Measurements from ENCODE around the gene TBC1D17. TPM values are rescaled to one million over a fixed set of nuclear protein-coding genes. Genes with fewer than 3 reads are reported as not detected.

Gene TBC1D17
- total and polyA plus RNA-seq, 10 of the 15 experiments (the other 5 are each of a cell fraction or from before 2014, with no cell fraction given), result 0.42 to 20.4 (median 11.2) TPM

DNA sequence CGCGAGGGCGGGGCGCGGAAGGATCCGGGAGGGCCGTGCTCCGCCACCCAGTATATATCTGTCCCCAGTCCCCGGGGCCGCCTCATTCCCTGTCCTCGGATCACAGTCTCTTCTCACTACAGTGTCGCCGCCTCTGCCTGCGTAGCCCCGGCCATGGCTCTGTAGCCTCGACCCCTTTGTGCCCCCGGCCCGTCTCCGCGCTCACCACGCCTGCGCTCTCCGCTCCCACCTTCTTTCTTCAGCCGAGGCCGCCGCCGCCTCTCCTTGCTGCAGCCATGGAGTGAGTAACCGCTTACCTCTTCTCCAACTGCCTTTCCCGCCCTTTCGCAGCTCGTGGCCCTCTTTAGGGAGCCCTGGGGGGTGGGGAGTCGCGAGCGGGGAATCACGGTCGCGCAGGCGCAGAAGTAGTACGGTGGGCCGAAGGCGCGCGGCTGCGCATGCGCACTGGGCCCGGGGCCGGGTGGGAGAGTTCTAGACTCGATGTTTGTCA lies 51.7 kb downstream of the TBC1D17 start, which contains the start of the genes ATF5 and NUP62 (continued):
- TF ChIP-seq, protein P1, sequence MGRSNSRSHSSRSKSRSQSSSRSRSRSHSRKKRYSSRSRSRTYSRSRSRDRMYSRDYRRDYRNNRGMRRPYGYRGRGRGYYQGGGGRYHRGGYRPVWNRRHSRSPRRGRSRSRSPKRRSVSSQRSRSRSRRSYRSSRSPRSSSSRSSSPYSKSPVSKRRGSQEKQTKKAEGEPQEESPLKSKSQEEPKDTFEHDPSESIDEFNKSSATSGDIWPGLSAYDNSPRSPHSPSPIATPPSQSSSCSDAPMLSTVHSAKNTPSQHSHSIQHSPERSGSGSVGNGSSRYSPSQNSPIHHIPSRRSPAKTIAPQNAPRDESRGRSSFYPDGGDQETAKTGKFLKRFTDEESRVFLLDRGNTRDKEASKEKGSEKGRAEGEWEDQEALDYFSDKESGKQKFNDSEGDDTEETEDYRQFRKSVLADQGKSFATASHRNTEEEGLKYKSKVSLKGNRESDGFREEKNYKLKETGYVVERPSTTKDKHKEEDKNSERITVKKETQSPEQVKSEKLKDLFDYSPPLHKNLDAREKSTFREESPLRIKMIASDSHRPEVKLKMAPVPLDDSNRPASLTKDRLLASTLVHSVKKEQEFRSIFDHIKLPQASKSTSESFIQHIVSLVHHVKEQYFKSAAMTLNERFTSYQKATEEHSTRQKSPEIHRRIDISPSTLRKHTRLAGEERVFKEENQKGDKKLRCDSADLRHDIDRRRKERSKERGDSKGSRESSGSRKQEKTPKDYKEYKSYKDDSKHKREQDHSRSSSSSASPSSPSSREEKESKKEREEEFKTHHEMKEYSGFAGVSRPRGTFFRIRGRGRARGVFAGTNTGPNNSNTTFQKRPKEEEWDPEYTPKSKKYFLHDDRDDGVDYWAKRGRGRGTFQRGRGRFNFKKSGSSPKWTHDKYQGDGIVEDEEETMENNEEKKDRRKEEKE (IDR thresholded peaks at IDR 0.05), result peak; percentile 17; the same call in 1 of the 2 replicates
- TF ChIP-seq, protein P2, sequence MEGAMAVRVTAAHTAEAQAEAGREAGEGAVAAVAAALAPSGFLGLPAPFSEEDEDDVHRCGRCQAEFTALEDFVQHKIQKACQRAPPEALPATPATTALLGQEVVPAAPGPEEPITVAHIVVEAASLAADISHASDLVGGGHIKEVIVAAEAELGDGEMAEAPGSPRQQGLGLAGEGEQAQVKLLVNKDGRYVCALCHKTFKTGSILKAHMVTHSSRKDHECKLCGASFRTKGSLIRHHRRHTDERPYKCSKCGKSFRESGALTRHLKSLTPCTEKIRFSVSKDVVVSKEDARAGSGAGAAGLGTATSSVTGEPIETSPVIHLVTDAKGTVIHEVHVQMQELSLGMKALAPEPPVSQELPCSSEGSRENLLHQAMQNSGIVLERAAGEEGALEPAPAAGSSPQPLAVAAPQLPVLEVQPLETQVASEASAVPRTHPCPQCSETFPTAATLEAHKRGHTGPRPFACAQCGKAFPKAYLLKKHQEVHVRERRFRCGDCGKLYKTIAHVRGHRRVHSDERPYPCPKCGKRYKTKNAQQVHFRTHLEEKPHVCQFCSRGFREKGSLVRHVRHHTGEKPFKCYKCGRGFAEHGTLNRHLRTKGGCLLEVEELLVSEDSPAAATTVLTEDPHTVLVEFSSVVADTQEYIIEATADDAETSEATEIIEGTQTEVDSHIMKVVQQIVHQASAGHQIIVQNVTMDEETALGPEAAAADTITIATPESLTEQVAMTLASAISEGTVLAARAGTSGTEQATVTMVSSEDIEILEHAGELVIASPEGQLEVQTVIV (IDR thresholded peaks at IDR 0.05; ENCODE audit: borderline replicate concordance, partially characterized antibody), result no peak
- peak; percentile 96 for TF ChIP-seq PML (IDR thresholded peaks at IDR 0.05; ENCODE audit: low read length)
- peak; percentile 32; the same call in 1 of the 2 replicates for TF ChIP-seq BMI1 (IDR thresholded peaks at IDR 0.05; ENCODE audit: borderline replicate concordance)
- TF ChIP-seq, protein P3, sequence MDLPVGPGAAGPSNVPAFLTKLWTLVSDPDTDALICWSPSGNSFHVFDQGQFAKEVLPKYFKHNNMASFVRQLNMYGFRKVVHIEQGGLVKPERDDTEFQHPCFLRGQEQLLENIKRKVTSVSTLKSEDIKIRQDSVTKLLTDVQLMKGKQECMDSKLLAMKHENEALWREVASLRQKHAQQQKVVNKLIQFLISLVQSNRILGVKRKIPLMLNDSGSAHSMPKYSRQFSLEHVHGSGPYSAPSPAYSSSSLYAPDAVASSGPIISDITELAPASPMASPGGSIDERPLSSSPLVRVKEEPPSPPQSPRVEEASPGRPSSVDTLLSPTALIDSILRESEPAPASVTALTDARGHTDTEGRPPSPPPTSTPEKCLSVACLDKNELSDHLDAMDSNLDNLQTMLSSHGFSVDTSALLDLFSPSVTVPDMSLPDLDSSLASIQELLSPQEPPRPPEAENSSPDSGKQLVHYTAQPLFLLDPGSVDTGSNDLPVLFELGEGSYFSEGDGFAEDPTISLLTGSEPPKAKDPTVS (IDR thresholded peaks at IDR 0.05; ENCODE audit: low read depth, low read length), result no peak
- peak; percentile 77 for TF ChIP-seq EED (IDR thresholded peaks at IDR 0.05; ENCODE audit: low read depth)
- TF ChIP-seq KLF5 (IDR thresholded peaks at IDR 0.05; ENCODE audit: partially characterized antibody), result peak; percentile 68
- peak; percentile 45; the same call in 1 of the 2 replicates for TF ChIP-seq IRF4 (IDR thresholded peaks at IDR 0.05; ENCODE audit: low read depth, low read length)
- no peak for TF ChIP-seq BCL11A (IDR thresholded peaks at IDR 0.05; ENCODE audit: low read depth, low read length)
- TF ChIP-seq, protein P4, sequence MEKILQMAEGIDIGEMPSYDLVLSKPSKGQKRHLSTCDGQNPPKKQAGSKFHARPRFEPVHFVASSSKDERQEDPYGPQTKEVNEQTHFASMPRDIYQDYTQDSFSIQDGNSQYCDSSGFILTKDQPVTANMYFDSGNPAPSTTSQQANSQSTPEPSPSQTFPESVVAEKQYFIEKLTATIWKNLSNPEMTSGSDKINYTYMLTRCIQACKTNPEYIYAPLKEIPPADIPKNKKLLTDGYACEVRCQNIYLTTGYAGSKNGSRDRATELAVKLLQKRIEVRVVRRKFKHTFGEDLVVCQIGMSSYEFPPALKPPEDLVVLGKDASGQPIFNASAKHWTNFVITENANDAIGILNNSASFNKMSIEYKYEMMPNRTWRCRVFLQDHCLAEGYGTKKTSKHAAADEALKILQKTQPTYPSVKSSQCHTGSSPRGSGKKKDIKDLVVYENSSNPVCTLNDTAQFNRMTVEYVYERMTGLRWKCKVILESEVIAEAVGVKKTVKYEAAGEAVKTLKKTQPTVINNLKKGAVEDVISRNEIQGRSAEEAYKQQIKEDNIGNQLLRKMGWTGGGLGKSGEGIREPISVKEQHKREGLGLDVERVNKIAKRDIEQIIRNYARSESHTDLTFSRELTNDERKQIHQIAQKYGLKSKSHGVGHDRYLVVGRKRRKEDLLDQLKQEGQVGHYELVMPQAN (conservative IDR thresholded peaks at IDR 0.05), result peak; percentile 39; the same call in 1 of the 2 replicates
- peak in 1 of 2 experiments; percentile 21; a peak in 1 of 4 replicates for TF ChIP-seq ETV6 (conservative IDR thresholded peaks at IDR 0.05 in 1 of 2, IDR thresholded peaks at IDR 0.05 in 1 of 2; ENCODE audit: borderline replicate concordance in 1 of 2, low read depth in 1 of 2)
- TF ChIP-seq, protein P5, sequence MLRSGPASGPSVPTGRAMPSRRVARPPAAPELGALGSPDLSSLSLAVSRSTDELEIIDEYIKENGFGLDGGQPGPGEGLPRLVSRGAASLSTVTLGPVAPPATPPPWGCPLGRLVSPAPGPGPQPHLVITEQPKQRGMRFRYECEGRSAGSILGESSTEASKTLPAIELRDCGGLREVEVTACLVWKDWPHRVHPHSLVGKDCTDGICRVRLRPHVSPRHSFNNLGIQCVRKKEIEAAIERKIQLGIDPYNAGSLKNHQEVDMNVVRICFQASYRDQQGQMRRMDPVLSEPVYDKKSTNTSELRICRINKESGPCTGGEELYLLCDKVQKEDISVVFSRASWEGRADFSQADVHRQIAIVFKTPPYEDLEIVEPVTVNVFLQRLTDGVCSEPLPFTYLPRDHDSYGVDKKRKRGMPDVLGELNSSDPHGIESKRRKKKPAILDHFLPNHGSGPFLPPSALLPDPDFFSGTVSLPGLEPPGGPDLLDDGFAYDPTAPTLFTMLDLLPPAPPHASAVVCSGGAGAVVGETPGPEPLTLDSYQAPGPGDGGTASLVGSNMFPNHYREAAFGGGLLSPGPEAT (IDR thresholded peaks at IDR 0.05; ENCODE audit: low read depth), result peak; percentile 77
- TF ChIP-seq ZBED1 (IDR thresholded peaks at IDR 0.05; ENCODE audit: borderline replicate concordance), result peak; percentile 85
- TF ChIP-seq NR2F1 (conservative IDR thresholded peaks at IDR 0.05), result peak; percentile 75
- TF ChIP-seq ATF7 (IDR thresholded peaks at IDR 0.05; ENCODE audit: low read depth), result 0 out of 2 replicates have a peak, but pooled peaks have one; percentile 24
- TF ChIP-seq BACH1 (IDR thresholded peaks at IDR 0.05; ENCODE audit: borderline replicate concordance), result no peak; the same call in 1 of the 2 replicates
- 0 out of 2 replicates have a peak, but pooled peaks have one; percentile 52 for TF ChIP-seq TARDBP (IDR thresholded peaks at IDR 0.05; ENCODE audit: borderline replicate concordance)
- peak; percentile 91 for TF ChIP-seq SMAD1 (IDR thresholded peaks at IDR 0.05; ENCODE audit: low read depth, partially characterized antibody)
- peak; percentile 98 for TF ChIP-seq SMAD5 (IDR thresholded peaks at IDR 0.05; ENCODE audit: low read depth)
